Heart left ventricle (tissue), 16 donors: Measurements from ENCODE around the gene UNC119B. TPM values are rescaled to one million over a fixed set of nuclear protein-coding genes. Genes with fewer than 3 reads are reported as not detected.

ENCODE experiments used
- ATAC-seq, 4 donors: fragments of 200-7000 bp; cut with Tn5 transposase; one replicate each; pipeline ENCODE4 v1.9.1; 2020 to 2022; ENCODE audit warnings: moderate library complexity in 4 of 4, mild to moderate bottlenecking in 3 of 4, moderate number of reproducible peaks in 1 of 4
- DNase-seq, 5 donors: peaks; one replicate each; pipeline ENCODE4 v3.0.0-alpha.2; 2020
- H3K27ac ChIP-seq, 12 donors: fragments of 200-600 bp; sonication (generic) in 4 of 12; one replicate each; pipeline versions ENCODE4 v1.5.0 to v1.8.0; 2016 to 2022; ENCODE audit warnings: mild to moderate bottlenecking in 2 of 12
- H3K27me3 ChIP-seq, 9 donors: fragments of 200-600 bp; sonication (generic) in 2 of 9; one replicate each; pipeline versions ENCODE4 v1.5.1 to v1.8.0; 2016 to 2022; ENCODE audit warnings: mild to moderate bottlenecking in 3 of 9
- H3K36me3 ChIP-seq, 9 donors: fragments of 200-600 bp; sonication (generic) in 2 of 9; one replicate each; pipeline versions ENCODE4 v1.5.0 to v1.8.0; 2018 to 2022; ENCODE audit warnings: mild to moderate bottlenecking in 2 of 9
- H3K4me1 ChIP-seq, 12 donors: fragments of 200-600 bp; sonication (generic) in 4 of 12; one replicate each; pipeline versions ENCODE4 v1.5.0 to v1.8.0; 2016 to 2022; ENCODE audit warnings: mild to moderate bottlenecking in 3 of 12
- H3K4me3 ChIP-seq, 12 donors: fragments of 200-600 bp; sonication (generic) in 4 of 12; one replicate each; pipeline versions ENCODE4 v1.5.0 to v1.8.0; 2017 to 2022; ENCODE audit warnings: mild to moderate bottlenecking in 9 of 12, moderate library complexity in 4 of 12
- H3K9me3 ChIP-seq, 12 donors: fragments of 200-600 bp; sonication (generic) in 4 of 12; one replicate each; pipeline versions ENCODE4 v1.5.0 to v1.8.0; 2016 to 2022; ENCODE audit warnings: mild to moderate bottlenecking in 1 of 12
- CTCF ChIP-seq, 12 donors: fragments of 200-600 bp; sonication (generic) in 4 of 12; IDR thresholded peaks; one replicate each; pipeline versions ENCODE4 v1.5.0 to v1.8.0; 2018 to 2022; ENCODE audit warnings: antibody characterized with exemption in 12 of 12, mild to moderate bottlenecking in 5 of 12
- POLR2A ChIP-seq, 2 donors: fragments of 450-650 bp; IDR thresholded peaks; one replicate each; pipeline ENCODE4 v1.6.1; 2017; ENCODE audit warnings: antibody characterized with exemption in 2 of 2, mild to moderate bottlenecking in 2 of 2, moderate library complexity in 2 of 2
- WGBS, 4 donors: extraction: QIAGEN DNeasy Blood & Tissue Kit in 2 of 4; methylation state at CpG; one replicate each; pipeline versions ENCODE4 v1.1.5 to v1.1.7; 2013 to 2018; 5-methylcytosine and 5-hydroxymethylcytosine counted together
- intact Hi-C, 10 donors: fragments of 100-400 bp; cut with DNase I; formaldehyde crosslinking; loops; one replicate each; pipeline versions ENCODE4 v1.11.1 to v1.14.2; 2022
- polyA plus RNA-seq, 2 donors: library from polyadenylated mRNA; stranded (reverse); fragments of 200-250 nt; gene quantifications; one replicate each; pipeline ENCODE4 v1.2.3, GENCODE V29; 2013
- total RNA-seq, 9 donors: library from RNA; depleted of rRNA in 2 of 9; stranded (reverse); fragments of >200 nt in 2 of 9; fragmentation: NEBNext Ultra II Directional in 3 of 9; extraction: Animal tissue kit (Norgen Biotek cat#: 25700) in 3 of 9; gene quantifications; one replicate each; pipeline versions ENCODE4 v1.1.0 to v1.2.4, GENCODE V29; 2016 to 2023
- donor health status: ischemic (EF 13 %, LVEDD 7.1; RV severe dilation, severe dysfunction).
- donor health status: healthy with polysubstance abuse.
- donor health status: DM: no; HTN: yes; CAD: no.
- donor health status: DM: no; HTN: no; CAD: no.
- donor health status: ischemic (EF 25% LVEDD 6.9; RV normal size, moderate dysfunction).
- donor health status: ischemic (EF 25% LVEDD 5.7; RV mildly dilated, moderate dysfunction).
- donor health status: healthy.
- donor health status: DM: yes; HTN: yes; CAD: no.
- donor health status: ischemic (EF 35%, LVEDD 5.7; RV mildly dilated, moderate dysfunction).
- donor health status: nonischemic (EF 11% LVEDD 7.7; RV severe dilation, severe dysfunction).
- donor health status: DM: yes; HTN: yes; CAD: no.
- donor health status: PGD.
- donor health status: ischemic (EF 29% LVEDD 5.4; RV normal size, mild dysfunction).
- donor health status: nonischemic (EF 23%, LVEDD 6.1; RV moderate dilation, normal function).

The UNC119B gene
- total and polyA plus RNA-seq, 11 donors, result 3.9 to 13.7 (median 10.7) TPM

GRCh38 chr12:120739821-120740613, 29.8 kb downstream of the UNC119B start:
- Histone ChIP-seq H3K27ac (no peak overlapping the region), H3K4me1 (no peaks in the 10 kb centered on the region), H3K36me3 (peaks cover 0 to 36% (median 15%) of the 10 kb centered on the region in 9 donors), H3K4me3 (no peak overlapping the region), H3K9me3 (no peaks in the 10 kb centered on the region), H3K27me3 (no peaks in the 10 kb centered on the region)
- TF ChIP-seq POLR2A (IDR thresholded peaks at IDR 0.05), result no peak
- no peak for TF ChIP-seq CTCF (IDR thresholded peaks at IDR 0.05)
- 83 to 88% (median 86%) methylated on average over 11 to 16 of the region's 16 CpGs for WGBS, 4 donors
- DNase-seq, result no peak
- peak in 1 of 4 donors; percentile 10 for ATAC-seq
- intact Hi-C loops, result loop anchor here in 1 of 10 donors (10.0 kb wide), 1 partner anchor 235 kb away; the partner anchor contains the start of gene HNF1A

GRCh38 chr12:120740871-120741270, 30.6 kb downstream of the UNC119B start:
- intact Hi-C loops, result loop anchor here in 1 of 10 donors (10.0 kb wide), 1 partner anchor 234 kb away; the partner anchor contains the start of gene HNF1A
- Histone ChIP-seq H3K27me3 (no peaks in the 10 kb centered on the region), H3K36me3 (peaks cover 0 to 36% (median 15%) of the 10 kb centered on the region in 9 donors), H3K4me1 (no peaks in the 10 kb centered on the region), H3K9me3 (no peaks in the 10 kb centered on the region), H3K4me3 (no peak overlapping the region), H3K27ac (no peak overlapping the region)
- WGBS, 4 donors, result 88 to 95% (median 91%) methylated on average over 11 to 15 of the region's 15 CpGs
- DNase-seq (no peak), ATAC-seq (no peak)
- no peak for TF ChIP-seq CTCF (IDR thresholded peaks at IDR 0.05)
- TF ChIP-seq POLR2A (IDR thresholded peaks at IDR 0.05), result no peak

- no peaks in the 10 kb centered on the region for H3K4me1 ChIP-seq
- 77 to 85% (median 81%) methylated on average over 21 to 33 of the region's 33 CpGs for WGBS, 4 donors
- H3K4me3 ChIP-seq, result no peak overlapping the region
- H3K36me3 ChIP-seq, result peaks cover 0 to 36% (median 15%) of the 10 kb centered on the region in 9 donors
- H3K27ac ChIP-seq, result no peak overlapping the region
- no peaks in the 10 kb centered on the region for H3K27me3 ChIP-seq
- ATAC-seq (peak; percentile 11 to 47 (median 22)), DNase-seq (no peak)
- TF ChIP-seq CTCF (IDR thresholded peaks at IDR 0.05) (no peak), POLR2A (IDR thresholded peaks at IDR 0.05) (no peak)
- no peaks in the 10 kb centered on the region for H3K9me3 ChIP-seq
- intact Hi-C loops, result loop anchor here in 1 of 10 donors (10.0 kb wide), 1 partner anchor 233 kb away; the partner anchor contains the start of gene HNF1A
Observed at GRCh38 chr12:120741476-120742421, 31.5 kb downstream of the UNC119B start.
